ENCODE data around the gene TMEM97.

GRCh38 chr17:28295677-28296578, 23.1 kb upstream of the TMEM97 start:
- TF ChIP-seq CTCF (IDR thresholded peaks at IDR 0.05; ENCODE audit: low read length) (no peak), EZH2 (IDR thresholded peaks at IDR 0.05; ENCODE audit: borderline replicate concordance, low read length) (no peak)

All from OCI-LY1 (cell line).